ENCODE data around the gene KCNJ15. TPM values are rescaled to one million over a fixed set of nuclear protein-coding genes. Genes with fewer than 3 reads are reported as not detected.
A peak's percentile ranks its signal among the peaks of the same experiment; 100 is the strongest.
"Not testable (repeated sequence)": the region's sequence is repeated elsewhere in the genome, so short reads cannot be mapped to it uniquely, and the experiment has no call there.

KCNJ15 gene
- total RNA-seq, 3 donors from 2014 or later: 0.80 to 6.9 (median 0.98) TPM

DNA sequence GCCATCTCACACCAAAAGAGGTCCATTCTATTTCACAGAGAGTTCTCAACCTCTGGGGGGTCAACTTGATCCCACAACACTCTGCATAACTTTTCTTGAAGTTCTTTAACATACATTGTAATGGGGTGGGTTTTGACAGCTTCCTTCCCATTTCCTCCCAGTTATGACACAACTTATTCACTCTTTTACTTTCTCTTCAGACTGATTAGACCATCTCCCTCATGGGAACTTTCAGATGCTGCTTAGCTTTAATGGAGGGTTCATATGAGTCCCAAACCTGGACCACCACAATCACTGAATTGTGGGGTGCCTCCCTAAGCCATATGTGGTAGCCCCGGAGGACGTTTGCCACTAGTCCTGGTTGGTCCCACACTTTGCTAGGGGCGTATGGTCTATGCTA is 28.3 kb upstream of the KCNJ15 start:
- TF ChIP-seq CTCF (IDR thresholded peaks at IDR 0.05) (no peak), POLR2AphosphoS5 (IDR thresholded peaks at IDR 0.05) (no peak)
- no peak for DNase-seq (ENCODE audit: low spot score in 2 of 2)
- Histone ChIP-seq H3K27me3 (no peaks in the 10 kb centered on the region), H3K9me3 (peaks cover 40 to 64% of the 10 kb centered on the region in 2 donors), H3K36me3 (no peaks in the 10 kb centered on the region), H3K4me3 (no peak overlapping the region), H3K4me1 (no peaks in the 10 kb centered on the region), H3K27ac (peak overlapping the region in 1 of 2 donors; percentile 19)
- intact Hi-C loops (cut with DNase I; ENCODE audit: low total_unique reads): loop anchor here (10.0 kb wide), 1 partner anchor 116 kb away; no protein-coding TSS in a partner anchor

DNA sequence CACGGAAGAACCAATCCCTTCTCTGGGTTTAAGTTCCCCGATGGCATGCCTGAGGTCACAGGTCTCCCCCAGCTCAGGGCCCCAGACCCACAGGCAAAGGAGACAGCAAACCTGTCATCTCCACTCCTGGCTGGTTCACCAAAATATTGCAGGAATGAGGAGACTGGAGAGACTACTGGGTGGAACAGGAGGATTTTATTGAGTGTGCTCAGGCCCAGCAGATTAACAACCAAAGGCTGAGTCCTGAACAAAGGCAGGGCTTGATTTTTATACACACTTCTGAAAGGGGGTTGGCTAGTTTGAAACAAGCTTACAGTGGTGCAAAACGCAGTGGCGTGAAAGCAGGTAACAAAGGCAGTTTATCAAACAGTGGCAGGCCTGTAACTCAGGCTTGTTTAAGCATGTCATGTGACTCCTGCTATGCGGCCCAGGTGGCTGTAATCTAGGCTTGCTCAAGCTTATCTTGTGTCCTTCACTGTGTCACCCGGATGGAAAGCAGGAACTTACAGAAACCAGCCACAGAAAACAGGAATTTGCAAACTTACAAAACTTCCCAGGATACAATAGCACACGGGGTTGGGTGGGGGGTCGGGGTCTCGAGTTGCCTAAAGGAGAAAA is 27.4 kb upstream of the KCNJ15 start:
- H3K27ac ChIP-seq: no peak overlapping the region

GRCh38 chr21:38234395-38235142 is 22.2 kb upstream of the KCNJ15 start:
- TF ChIP-seq POLR2A (IDR thresholded peaks at IDR 0.05): no peak
- no peak for TF ChIP-seq CTCF (IDR thresholded peaks at IDR 0.05)
- peak in 1 of 3 donors; percentile 78 for TF ChIP-seq POLR2AphosphoS5 (IDR thresholded peaks at IDR 0.05)
- Histone ChIP-seq H3K27me3 (no peaks in the 10 kb centered on the region), H3K27ac (peak overlapping the region; percentile 38 to 74), H3K9me3 (peaks cover 10 to 22% of the 10 kb centered on the region in 2 donors), H3K4me1 (no peaks in the 10 kb centered on the region), H3K4me3 (no peak overlapping the region), H3K36me3 (no peaks in the 10 kb centered on the region)
- intact Hi-C loops (cut with DNase I; ENCODE audit: low total_unique reads): no loop called here
- peak in 1 of 2 donors; percentile 71 for DNase-seq (ENCODE audit: low spot score in 2 of 2)

More for the DNA sequence above, 27.4 kb upstream of the KCNJ15 start:
- H3K9me3 ChIP-seq: peaks cover 34 to 56% of the 10 kb centered on the region in 2 donors
- H3K4me1 ChIP-seq: no peaks in the 10 kb centered on the region
- no peak for DNase-seq (ENCODE audit: low spot score in 2 of 2)
- H3K27me3 ChIP-seq: no peaks in the 10 kb centered on the region
- no peak overlapping the region for H3K4me3 ChIP-seq
- H3K36me3 ChIP-seq: no peaks in the 10 kb centered on the region
- TF ChIP-seq CTCF (IDR thresholded peaks at IDR 0.05) (no peak), POLR2A (IDR thresholded peaks at IDR 0.05) (no peak), POLR2AphosphoS5 (IDR thresholded peaks at IDR 0.05) (no peak)
- intact Hi-C loops (cut with DNase I; ENCODE audit: low total_unique reads): loop anchor here (10.0 kb wide), 1 partner anchor 115 kb away; no protein-coding TSS in a partner anchor

DNA sequence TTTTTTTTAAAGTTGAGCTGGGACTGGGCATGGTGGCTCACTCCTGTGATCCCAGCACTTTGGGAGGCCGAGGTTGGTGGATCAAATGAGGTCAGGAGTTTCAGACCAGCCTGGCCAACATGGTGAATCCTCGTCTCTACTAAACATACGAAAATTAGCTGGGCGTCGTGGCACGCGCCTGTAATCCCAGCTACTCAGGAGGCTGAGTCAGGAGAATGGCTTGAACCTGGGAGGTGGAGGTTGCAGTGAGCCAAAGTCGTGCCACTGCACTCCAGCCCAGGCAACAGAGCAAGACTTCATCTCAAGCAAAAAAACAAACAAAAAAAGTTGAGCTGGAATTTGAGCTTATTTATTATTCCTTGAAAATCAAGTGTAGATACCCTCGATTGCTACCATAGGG is 21.5 kb upstream of the KCNJ15 start:
- Histone ChIP-seq H3K9me3 (peaks cover 4 to 15% of the 10 kb centered on the region in 2 donors), H3K27ac (peak overlapping the region in 1 of 2 donors; percentile 19)
- H3K4me3 ChIP-seq; H3K36me3 ChIP-seq; DNase-seq (ENCODE audit: low spot score in 2 of 2); intact Hi-C loops (cut with DNase I; ENCODE audit: low total_unique reads); H3K27me3 ChIP-seq; H3K4me1 ChIP-seq: not testable (repeated sequence)

DNA sequence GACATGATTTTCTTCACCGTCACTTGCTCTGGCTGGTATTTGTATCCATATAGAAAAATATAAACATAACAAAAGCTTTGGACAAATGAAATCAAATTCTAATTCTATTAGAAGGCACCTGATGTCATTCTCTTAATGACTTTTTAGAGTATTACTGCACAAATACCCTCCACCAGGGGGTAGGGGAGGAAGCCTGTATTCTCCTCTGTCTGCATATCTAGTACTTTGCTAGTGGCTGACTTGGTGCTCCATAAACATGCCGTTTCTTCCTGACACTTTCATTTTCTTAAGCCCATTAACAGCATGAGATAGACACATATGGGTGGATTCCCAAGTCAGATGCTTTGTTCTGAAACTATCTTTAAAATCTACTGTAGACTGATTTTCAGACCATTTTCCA is 20.6 kb upstream of the KCNJ15 start:
- H3K4me1 ChIP-seq: no peaks in the 10 kb centered on the region

More for the DNA sequence above, 20.6 kb upstream of the KCNJ15 start:
- TF ChIP-seq POLR2AphosphoS5 (IDR thresholded peaks at IDR 0.05) (no peak), POLR2A (IDR thresholded peaks at IDR 0.05) (no peak), CTCF (IDR thresholded peaks at IDR 0.05) (no peak)
- H3K4me3 ChIP-seq: no peak overlapping the region
- H3K27me3 ChIP-seq: no peaks in the 10 kb centered on the region
- intact Hi-C loops (cut with DNase I; ENCODE audit: low total_unique reads): no loop called here
- H3K36me3 ChIP-seq: no peaks in the 10 kb centered on the region
- no peak for DNase-seq (ENCODE audit: low spot score in 2 of 2)
- H3K9me3 ChIP-seq: peaks cover 0 to 6% of the 10 kb centered on the region in 2 donors
- H3K27ac ChIP-seq: no peak overlapping the region
